HEK293 (cell line): ENCODE data around the gene RPS6KC1.

Experiments
- CTCF ChIA-PET: fragments of 350-600 bp; formaldehyde crosslinking; extraction: SDS; loops from one replicate; lab custom pipeline; 2021; ENCODE audit warnings: antibody characterized with exemption; lab: Yijun Ruan, JAX
- POLR2A ChIA-PET: fragments of 300-600 bp; formaldehyde crosslinking; extraction: SDS; loops from one replicate; lab custom pipeline; 2020; ENCODE audit warnings: antibody characterized with exemption, inconsistent platforms; lab: Yijun Ruan, JAX
- H3K27ac ChIP-seq: fragments of 200-500 bp; sonication (Bioruptor generic); 2 replicates; pipeline ENCODE4 v1.5.1; 2014; ENCODE audit warnings: low read depth, low read length, control low read depth, inconsistent platforms; ENCODE audit errors: extremely low read depth
- H3K36me3 ChIP-seq, 2 experiments: fragments of 200-500 bp in 1 of 2; sonication (Bioruptor generic) in 1 of 2; 1 replicate in 1 of 2; 2 replicates in 1 of 2; pipeline ENCODE4 v1.5.1; 2014 to 2017; ENCODE audit warnings: inconsistent platforms in 2 of 2, low read length in 2 of 2; ENCODE audit not compliant: control insufficient read depth in 2 of 2, insufficient read depth in 1 of 2
- H3K4me1 ChIP-seq: fragments of 200-500 bp; sonication (Bioruptor generic); 2 replicates; pipeline ENCODE4 v1.5.1; 2014; ENCODE audit warnings: mild to moderate bottlenecking, low read length, inconsistent platforms; ENCODE audit not compliant: control insufficient read depth, insufficient read depth
- H3K4me3 ChIP-seq: 2 replicates; pipeline ENCODE4 v1.5.1; 2011; ENCODE audit warnings: low read depth, mild to moderate bottlenecking, control low read depth, low read length, moderate library complexity
- H3K9me3 ChIP-seq: fragments of 200-500 bp; sonication (Bioruptor generic); 2 replicates; pipeline ENCODE4 v1.5.1; 2014; ENCODE audit warnings: low read depth, low read length, inconsistent platforms; ENCODE audit not compliant: control insufficient read depth, insufficient read depth
- KLF9 ChIP-seq: fragments of 450-650 bp; formaldehyde crosslinking; IDR thresholded peaks from 2 replicates; pipeline ENCODE4 v1.5.1; 2016; ENCODE audit warnings: missing biosample characterization, missing genetic modification characterization, low read depth
- SCRT1 ChIP-seq: fragments of 450-650 bp; formaldehyde crosslinking; IDR thresholded peaks from 2 replicates; pipeline ENCODE4 v1.5.1; 2016; ENCODE audit warnings: missing biosample characterization, missing genetic modification characterization, borderline replicate concordance
- ZNF157 ChIP-seq: fragments of 450-650 bp; formaldehyde crosslinking; IDR thresholded peaks from 2 replicates; pipeline ENCODE4 v1.5.1; 2016; ENCODE audit warnings: missing biosample characterization, missing genetic modification characterization
- ZNF175 ChIP-seq: fragments of 450-650 bp; formaldehyde crosslinking; IDR thresholded peaks from 2 replicates; pipeline ENCODE4 v1.5.1; 2016; ENCODE audit warnings: missing biosample characterization, missing genetic modification characterization
- ZNF248 ChIP-seq: fragments of 450-650 bp; formaldehyde crosslinking; IDR thresholded peaks from 2 replicates; pipeline ENCODE4 v1.5.1; 2017; ENCODE audit warnings: missing biosample characterization, missing genetic modification characterization
- ZNF341 ChIP-seq: fragments of 450-650 bp; formaldehyde crosslinking; IDR thresholded peaks from 2 replicates; pipeline ENCODE4; 2016; ENCODE audit warnings: low read depth, missing biosample characterization, missing genetic modification characterization
- ZNF366 ChIP-seq: fragments of 450-650 bp; formaldehyde crosslinking; conservative IDR thresholded peaks from 2 replicates; pipeline ENCODE4 v1.5.1; 2016; ENCODE audit warnings: missing biosample characterization, missing genetic modification characterization
- ZNF544 ChIP-seq: fragments of 450-650 bp; formaldehyde crosslinking; IDR thresholded peaks from 2 replicates; pipeline ENCODE4 v1.5.0; 2017; ENCODE audit warnings: missing biosample characterization, missing genetic modification characterization
- ZNF623 ChIP-seq: fragments of 450-650 bp; formaldehyde crosslinking; IDR thresholded peaks from 2 replicates; pipeline ENCODE4 v1.5.1; 2016; ENCODE audit warnings: missing biosample characterization, missing genetic modification characterization
- ZNF654 ChIP-seq: fragments of 450-650 bp; formaldehyde crosslinking; IDR thresholded peaks from 2 replicates; pipeline ENCODE4 v1.5.1; 2016; ENCODE audit warnings: low read depth, missing biosample characterization, missing genetic modification characterization
- ZSCAN23 ChIP-seq: fragments of 450-650 bp; formaldehyde crosslinking; IDR thresholded peaks from 2 replicates; pipeline ENCODE4 v1.5.1; 2016; ENCODE audit warnings: missing biosample characterization, missing genetic modification characterization
- TF ChIP-seq, protein P1 (sequence below): fragments of 450-650 bp; formaldehyde crosslinking; IDR thresholded peaks from 2 replicates; pipeline ENCODE4 v1.5.1; 2016; ENCODE audit warnings: missing biosample characterization, missing genetic modification characterization
- TF ChIP-seq, protein P2 (sequence below): fragments of 450-650 bp; formaldehyde crosslinking; IDR thresholded peaks from 2 replicates; pipeline ENCODE4 v1.5.1; 2016; ENCODE audit warnings: missing biosample characterization, missing genetic modification characterization
- TF ChIP-seq, protein P3 (sequence below): fragments of 450-650 bp; formaldehyde crosslinking; IDR thresholded peaks from 2 replicates; pipeline ENCODE4 v1.5.1; 2016; ENCODE audit warnings: missing biosample characterization, missing genetic modification characterization, borderline replicate concordance
- TF ChIP-seq, protein P4 (sequence below): fragments of 450-650 bp; formaldehyde crosslinking; IDR thresholded peaks from 2 replicates; pipeline ENCODE4 v1.5.1; 2016; ENCODE audit warnings: missing biosample characterization, missing genetic modification characterization

Gene RPS6KC1

DNA sequence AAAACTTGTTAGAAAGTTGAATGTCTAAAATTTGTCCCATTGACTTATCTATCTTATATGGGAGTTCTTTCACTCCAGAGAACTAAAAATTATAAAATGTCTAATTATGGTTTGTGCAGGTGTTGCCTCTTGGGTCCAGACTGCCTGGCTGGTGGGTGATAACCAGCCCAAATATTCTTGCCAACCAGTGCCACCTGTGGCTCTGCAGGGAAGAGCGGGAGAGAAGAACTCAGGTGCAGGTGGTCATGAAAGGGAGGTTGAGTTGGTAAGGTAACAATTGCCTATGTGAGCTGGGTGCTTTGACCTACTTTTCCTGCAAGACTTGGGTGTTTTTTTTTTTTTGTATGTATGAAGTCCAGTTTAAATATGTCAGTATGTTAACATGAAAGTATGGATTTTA, 10.2 kb downstream of the RPS6KC1 start:
- Histone ChIP-seq H3K36me3 (no peaks in the 10 kb centered on the region), H3K27ac (no peak overlapping the region), H3K4me1 (no peaks in the 10 kb centered on the region), H3K4me3 (no peak overlapping the region), H3K9me3 (no peaks in the 10 kb centered on the region)
- POLR2A ChIA-PET = interaction anchor here (0.5 kb wide), 1 partner anchor 31 kb away, joined by 3 read pairs; no protein-coding TSS in a partner anchor
- CTCF ChIA-PET = interaction anchor here (0.5 to 0.8 kb wide), 2 partner anchors 8 to 719 kb away, joined by 4 to 5 read pairs; no protein-coding TSS in a partner anchor
- TF ChIP-seq ZNF654 (tag by site-specific recombination) (no peak), SCRT1 (tag by site-specific recombination) (0 out of 2 replicates have a peak, but pooled peaks have one; percentile 50)

GRCh38 chr1:213065800-213066199, 14.8 kb downstream of the RPS6KC1 start:
- Histone ChIP-seq H3K4me3 (no peak overlapping the region), H3K27ac (no peak overlapping the region), H3K36me3 (no peaks in the 10 kb centered on the region), H3K9me3 (no peaks in the 10 kb centered on the region), H3K4me1 (no peaks in the 10 kb centered on the region)
- ChIA-PET CTCF (no interaction called here), POLR2A (no interaction called here)
- TF ChIP-seq KLF9 (tag by site-specific recombination) (no peak), ZSCAN23 (tag by site-specific recombination) (no peak), ZNF175 (tag by site-specific recombination) (no peak), ZNF623 (no peak), ZNF248 (no peak), ZNF366 (tag by site-specific recombination) (no peak), ZNF544 (tag by site-specific recombination) (no peak), ZNF341 (tag by site-specific recombination) (no peak), ZNF157 (tag by site-specific recombination) (no peak)
- TF ChIP-seq, protein P1, sequence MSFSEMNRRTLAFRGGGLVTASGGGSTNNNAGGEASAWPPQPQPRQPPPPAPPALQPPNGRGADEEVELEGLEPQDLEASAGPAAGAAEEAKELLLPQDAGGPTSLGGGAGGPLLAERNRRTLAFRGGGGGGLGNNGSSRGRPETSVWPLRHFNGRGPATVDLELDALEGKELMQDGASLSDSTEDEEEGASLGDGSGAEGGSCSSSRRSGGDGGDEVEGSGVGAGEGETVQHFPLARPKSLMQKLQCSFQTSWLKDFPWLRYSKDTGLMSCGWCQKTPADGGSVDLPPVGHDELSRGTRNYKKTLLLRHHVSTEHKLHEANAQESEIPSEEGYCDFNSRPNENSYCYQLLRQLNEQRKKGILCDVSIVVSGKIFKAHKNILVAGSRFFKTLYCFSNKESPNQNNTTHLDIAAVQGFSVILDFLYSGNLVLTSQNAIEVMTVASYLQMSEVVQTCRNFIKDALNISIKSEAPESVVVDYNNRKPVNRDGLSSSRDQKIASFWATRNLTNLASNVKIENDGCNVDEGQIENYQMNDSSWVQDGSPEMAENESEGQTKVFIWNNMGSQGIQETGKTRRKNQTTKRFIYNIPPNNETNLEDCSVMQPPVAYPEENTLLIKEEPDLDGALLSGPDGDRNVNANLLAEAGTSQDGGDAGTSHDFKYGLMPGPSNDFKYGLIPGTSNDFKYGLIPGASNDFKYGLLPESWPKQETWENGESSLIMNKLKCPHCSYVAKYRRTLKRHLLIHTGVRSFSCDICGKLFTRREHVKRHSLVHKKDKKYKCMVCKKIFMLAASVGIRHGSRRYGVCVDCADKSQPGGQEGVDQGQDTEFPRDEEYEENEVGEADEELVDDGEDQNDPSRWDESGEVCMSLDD (tag by site-specific recombination) = no peak
- TF ChIP-seq, protein P2, sequence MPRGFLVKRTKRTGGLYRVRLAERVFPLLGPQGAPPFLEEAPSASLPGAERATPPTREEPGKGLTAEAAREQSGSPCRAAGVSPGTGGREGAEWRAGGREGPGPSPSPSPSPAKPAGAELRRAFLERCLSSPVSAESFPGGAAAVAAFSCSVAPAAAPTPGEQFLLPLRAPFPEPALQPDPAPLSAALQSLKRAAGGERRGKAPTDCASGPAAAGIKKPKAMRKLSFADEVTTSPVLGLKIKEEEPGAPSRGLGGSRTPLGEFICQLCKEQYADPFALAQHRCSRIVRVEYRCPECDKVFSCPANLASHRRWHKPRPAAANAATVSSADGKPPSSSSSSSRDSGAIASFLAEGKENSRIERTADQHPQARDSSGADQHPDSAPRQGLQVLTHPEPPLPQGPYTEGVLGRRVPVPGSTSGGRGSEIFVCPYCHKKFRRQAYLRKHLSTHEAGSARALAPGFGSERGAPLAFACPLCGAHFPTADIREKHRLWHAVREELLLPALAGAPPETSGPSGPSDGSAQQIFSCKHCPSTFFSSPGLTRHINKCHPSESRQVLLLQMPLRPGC = no peak
- TF ChIP-seq, protein P3, sequence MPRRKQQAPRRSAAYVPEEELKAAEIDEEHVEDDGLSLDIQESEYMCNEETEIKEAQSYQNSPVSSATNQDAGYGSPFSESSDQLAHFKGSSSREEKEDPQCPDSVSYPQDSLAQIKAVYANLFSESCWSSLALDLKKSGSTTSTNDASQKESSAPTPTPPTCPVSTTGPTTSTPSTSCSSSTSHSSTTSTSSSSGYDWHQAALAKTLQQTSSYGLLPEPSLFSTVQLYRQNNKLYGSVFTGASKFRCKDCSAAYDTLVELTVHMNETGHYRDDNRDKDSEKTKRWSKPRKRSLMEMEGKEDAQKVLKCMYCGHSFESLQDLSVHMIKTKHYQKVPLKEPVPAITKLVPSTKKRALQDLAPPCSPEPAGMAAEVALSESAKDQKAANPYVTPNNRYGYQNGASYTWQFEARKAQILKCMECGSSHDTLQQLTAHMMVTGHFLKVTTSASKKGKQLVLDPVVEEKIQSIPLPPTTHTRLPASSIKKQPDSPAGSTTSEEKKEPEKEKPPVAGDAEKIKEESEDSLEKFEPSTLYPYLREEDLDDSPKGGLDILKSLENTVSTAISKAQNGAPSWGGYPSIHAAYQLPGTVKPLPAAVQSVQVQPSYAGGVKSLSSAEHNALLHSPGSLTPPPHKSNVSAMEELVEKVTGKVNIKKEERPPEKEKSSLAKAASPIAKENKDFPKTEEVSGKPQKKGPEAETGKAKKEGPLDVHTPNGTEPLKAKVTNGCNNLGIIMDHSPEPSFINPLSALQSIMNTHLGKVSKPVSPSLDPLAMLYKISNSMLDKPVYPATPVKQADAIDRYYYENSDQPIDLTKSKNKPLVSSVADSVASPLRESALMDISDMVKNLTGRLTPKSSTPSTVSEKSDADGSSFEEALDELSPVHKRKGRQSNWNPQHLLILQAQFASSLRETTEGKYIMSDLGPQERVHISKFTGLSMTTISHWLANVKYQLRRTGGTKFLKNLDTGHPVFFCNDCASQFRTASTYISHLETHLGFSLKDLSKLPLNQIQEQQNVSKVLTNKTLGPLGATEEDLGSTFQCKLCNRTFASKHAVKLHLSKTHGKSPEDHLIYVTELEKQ (tag by site-specific recombination) = no peak
- TF ChIP-seq, protein P4, sequence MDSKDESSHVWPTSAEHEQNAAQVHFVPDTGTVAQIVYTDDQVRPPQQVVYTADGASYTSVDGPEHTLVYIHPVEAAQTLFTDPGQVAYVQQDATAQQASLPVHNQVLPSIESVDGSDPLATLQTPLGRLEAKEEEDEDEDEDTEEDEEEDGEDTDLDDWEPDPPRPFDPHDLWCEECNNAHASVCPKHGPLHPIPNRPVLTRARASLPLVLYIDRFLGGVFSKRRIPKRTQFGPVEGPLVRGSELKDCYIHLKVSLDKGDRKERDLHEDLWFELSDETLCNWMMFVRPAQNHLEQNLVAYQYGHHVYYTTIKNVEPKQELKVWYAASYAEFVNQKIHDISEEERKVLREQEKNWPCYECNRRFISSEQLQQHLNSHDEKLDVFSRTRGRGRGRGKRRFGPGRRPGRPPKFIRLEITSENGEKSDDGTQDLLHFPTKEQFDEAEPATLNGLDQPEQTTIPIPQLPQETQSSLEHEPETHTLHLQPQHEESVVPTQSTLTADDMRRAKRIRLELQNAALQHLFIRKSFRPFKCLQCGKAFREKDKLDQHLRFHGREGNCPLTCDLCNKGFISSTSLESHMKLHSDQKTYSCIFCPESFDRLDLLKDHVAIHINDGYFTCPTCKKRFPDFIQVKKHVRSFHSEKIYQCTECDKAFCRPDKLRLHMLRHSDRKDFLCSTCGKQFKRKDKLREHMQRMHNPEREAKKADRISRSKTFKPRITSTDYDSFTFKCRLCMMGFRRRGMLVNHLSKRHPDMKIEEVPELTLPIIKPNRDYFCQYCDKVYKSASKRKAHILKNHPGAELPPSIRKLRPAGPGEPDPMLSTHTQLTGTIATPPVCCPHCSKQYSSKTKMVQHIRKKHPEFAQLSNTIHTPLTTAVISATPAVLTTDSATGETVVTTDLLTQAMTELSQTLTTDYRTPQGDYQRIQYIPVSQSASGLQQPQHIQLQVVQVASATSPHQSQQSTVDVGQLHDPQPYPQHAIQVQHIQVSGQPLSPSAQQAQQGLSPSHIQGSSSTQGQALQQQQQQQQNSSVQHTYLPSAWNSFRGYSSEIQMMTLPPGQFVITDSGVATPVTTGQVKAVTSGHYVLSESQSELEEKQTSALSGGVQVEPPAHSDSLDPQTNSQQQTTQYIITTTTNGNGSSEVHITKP (tag by site-specific recombination) = no peak
